Epithelial cell of esophagus (primary cell): Measurements from ENCODE around the gene PDLIM5.
A peak's percentile ranks its signal among the peaks of the same experiment; 100 is the strongest.

Experiments
- DNase-seq: peaks from one replicate; pipeline ENCODE4 v3.0.0; 2010; ENCODE audit warnings: low read depth
- H3K4me3 ChIP-seq: 2 replicates; pipeline ENCODE4 v1.5.1; 2011; ENCODE audit warnings: mild to moderate bottlenecking, low read length, control low read depth
- TF ChIP-seq, protein P1 (sequence below): IDR thresholded peaks from 2 replicates; pipeline ENCODE4 v1.5.1; 2011; ENCODE audit warnings: low read depth, mild to moderate bottlenecking, low read length, control low read depth, inconsistent platforms; ENCODE audit not compliant: insufficient read depth; ENCODE audit errors: missing control alignments

The PDLIM5 gene

GRCh38 chr4:94629837-94630236 is 178.1 kb downstream of the PDLIM5 start:
- DNase-seq: no peak
- no peak overlapping the region for H3K4me3 ChIP-seq
- TF ChIP-seq, protein P1, sequence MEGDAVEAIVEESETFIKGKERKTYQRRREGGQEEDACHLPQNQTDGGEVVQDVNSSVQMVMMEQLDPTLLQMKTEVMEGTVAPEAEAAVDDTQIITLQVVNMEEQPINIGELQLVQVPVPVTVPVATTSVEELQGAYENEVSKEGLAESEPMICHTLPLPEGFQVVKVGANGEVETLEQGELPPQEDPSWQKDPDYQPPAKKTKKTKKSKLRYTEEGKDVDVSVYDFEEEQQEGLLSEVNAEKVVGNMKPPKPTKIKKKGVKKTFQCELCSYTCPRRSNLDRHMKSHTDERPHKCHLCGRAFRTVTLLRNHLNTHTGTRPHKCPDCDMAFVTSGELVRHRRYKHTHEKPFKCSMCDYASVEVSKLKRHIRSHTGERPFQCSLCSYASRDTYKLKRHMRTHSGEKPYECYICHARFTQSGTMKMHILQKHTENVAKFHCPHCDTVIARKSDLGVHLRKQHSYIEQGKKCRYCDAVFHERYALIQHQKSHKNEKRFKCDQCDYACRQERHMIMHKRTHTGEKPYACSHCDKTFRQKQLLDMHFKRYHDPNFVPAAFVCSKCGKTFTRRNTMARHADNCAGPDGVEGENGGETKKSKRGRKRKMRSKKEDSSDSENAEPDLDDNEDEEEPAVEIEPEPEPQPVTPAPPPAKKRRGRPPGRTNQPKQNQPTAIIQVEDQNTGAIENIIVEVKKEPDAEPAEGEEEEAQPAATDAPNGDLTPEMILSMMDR: no peak

DNA sequence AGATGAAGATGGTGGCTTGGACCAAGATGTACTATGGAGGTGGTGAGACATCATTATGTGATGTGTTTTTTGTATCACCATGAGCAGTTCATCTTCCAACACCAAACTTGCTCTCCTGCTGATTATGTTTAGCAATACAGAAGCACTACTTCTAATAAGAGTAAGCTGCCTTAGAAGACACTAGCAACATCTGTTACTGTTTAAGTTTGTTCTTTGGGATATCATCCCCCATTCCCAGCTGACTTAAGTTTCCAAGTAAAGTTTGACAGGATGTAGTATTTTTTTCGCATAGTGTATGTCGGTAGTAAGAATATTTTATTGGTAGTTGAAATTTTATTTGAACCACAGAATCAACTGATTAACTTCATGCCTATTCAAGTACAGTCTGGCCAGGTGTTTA is 182.5 kb downstream of the PDLIM5 start:
- DNase-seq: no peak
- no peak overlapping the region for H3K4me3 ChIP-seq
- TF ChIP-seq, protein P1: no peak

DNA sequence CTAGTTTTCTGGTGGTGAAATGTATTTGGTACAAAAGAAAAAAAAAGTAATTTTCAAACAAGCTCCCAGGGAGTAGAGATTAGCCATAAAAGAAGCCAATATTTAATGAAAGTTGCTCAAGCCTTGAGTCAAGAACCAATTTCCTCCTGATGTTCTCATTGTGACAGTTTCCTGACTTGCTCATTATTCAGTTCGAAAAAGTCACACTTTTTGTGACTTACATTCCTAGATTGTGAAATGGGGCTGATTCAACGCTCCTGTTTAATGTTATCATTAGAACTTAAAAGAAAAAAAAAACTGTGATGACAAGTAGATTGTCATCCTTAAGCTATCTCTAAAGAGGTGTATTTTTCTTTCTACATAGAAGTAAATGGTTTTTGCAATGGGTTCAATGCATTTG is 183.4 kb downstream of the PDLIM5 start:
- TF ChIP-seq, protein P1: no peak
- no peak overlapping the region for H3K4me3 ChIP-seq
- peak; percentile 66 for DNase-seq

DNA sequence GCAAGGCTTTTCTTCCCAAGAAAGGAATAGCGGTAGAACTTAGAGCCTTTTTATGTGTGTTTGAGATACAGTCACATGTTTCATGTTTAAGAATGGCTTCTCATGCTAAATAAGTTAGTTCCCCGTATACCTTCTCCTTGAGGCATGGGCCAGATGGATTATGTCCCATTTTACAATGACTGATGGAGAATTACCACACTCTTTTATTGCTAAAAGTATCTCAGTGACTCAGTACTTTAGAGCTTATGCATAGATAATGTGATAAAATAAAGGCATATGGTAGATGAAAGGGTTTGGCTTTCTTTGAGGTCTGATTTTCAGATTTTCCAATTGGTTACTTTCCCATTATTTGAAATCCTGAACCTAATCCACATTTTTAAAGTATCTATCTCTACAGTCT is 184.3 kb downstream of the PDLIM5 start:
- TF ChIP-seq, protein P1: no peak
- DNase-seq: no peak
- H3K4me3 ChIP-seq: no peak overlapping the region

DNA sequence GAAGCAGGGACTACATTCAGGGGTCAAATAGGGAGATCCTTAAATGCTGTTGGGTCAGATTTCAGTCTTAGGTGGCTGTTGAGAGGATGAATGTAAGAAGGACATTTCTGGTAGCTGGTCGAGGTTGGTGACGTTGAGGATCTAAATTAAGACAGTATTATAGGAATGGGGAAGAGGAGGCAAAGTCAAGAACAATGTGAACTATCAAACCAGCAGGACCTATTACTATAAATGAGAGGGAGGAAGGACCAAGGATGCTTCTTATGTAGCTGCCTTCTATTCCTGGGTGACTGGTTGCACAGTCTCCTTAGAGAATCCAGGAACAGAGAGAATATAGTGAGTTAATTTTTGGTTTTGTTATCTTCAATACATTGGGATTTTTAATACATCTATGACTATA is 187.6 kb downstream of the PDLIM5 start:
- DNase-seq: no peak
- TF ChIP-seq, protein P1: no peak
- H3K4me3 ChIP-seq: no peak overlapping the region

DNA sequence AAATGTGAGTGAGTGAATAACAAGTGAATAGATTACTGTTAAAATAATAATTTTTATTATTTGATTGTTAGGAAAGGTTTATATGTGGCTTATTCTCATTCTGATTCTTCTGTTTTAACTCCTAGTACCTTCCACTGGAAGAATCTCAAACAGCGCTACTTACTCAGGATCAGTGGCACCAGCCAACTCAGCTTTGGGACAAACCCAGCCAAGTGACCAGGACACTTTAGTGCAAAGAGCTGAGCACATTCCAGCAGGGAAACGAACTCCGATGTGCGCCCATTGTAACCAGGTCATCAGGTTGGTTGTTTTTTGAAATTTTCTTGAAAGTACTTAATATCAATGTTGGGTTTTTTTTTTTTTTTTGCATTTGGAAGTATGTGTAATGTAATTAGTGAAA is 188.4 kb downstream of the PDLIM5 start:
- no peak for DNase-seq
- TF ChIP-seq, protein P1: no peak
- H3K4me3 ChIP-seq: no peak overlapping the region

GRCh38 chr4:94641702-94642560 is 190.2 kb downstream of the PDLIM5 start:
- DNase-seq: peak; percentile 76
- TF ChIP-seq, protein P1: no peak
- no peak overlapping the region for H3K4me3 ChIP-seq
